ENCODE results near the gene ABRACL.

ABRACL gene

GRCh38 chr6:138999949-139000725 is 28.4 kb upstream of the ABRACL start:
- DNase-seq (ENCODE audit: low read depth): no peak
- TF ChIP-seq CTCF (conservative IDR thresholded peaks at IDR 0.05; ENCODE audit: low read depth, low read length): no peak

GRCh38 chr6:139003751-139004150 is 24.8 kb upstream of the ABRACL start:
- no peak overlapping the region for H3K4me3 ChIP-seq (ENCODE audit: low read length)
- TF ChIP-seq CTCF (conservative IDR thresholded peaks at IDR 0.05; ENCODE audit: low read depth, low read length): no peak
- no peak for DNase-seq (ENCODE audit: low read depth)

More at GRCh38 chr6:138999949-139000725, 28.4 kb upstream of the ABRACL start:
- H3K4me3 ChIP-seq (ENCODE audit: low read length): no peak overlapping the region

GRCh38 chr6:139006477-139006876 is 22.1 kb upstream of the ABRACL start:
- TF ChIP-seq CTCF (conservative IDR thresholded peaks at IDR 0.05; ENCODE audit: low read depth, low read length): no peak
- no peak for DNase-seq (ENCODE audit: low read depth)
- no peak overlapping the region for H3K4me3 ChIP-seq (ENCODE audit: low read length)

DNA sequence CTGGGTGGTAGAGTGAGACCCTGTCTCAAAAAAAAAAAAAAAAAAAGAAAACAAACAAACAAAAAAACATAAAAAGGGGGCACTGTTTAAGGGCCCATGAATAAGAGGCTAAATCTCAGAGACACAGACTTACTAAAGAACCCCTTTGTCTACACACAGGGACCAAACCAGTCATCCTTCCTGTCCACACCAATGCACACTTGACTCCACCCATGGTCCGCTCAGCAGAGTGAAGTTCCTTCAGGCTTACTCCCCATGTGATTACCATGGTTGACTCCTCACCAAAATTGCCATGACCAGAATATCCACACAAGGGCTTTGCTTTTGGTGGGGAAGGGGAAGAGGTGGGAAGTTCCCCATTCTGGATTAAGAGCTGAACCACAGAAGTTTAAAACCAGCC is 21.1 kb upstream of the ABRACL start:
- no peak overlapping the region for H3K4me3 ChIP-seq (ENCODE audit: low read length)
- no peak for TF ChIP-seq CTCF (conservative IDR thresholded peaks at IDR 0.05; ENCODE audit: low read depth, low read length)
- DNase-seq (ENCODE audit: low read depth): no peak

DNA sequence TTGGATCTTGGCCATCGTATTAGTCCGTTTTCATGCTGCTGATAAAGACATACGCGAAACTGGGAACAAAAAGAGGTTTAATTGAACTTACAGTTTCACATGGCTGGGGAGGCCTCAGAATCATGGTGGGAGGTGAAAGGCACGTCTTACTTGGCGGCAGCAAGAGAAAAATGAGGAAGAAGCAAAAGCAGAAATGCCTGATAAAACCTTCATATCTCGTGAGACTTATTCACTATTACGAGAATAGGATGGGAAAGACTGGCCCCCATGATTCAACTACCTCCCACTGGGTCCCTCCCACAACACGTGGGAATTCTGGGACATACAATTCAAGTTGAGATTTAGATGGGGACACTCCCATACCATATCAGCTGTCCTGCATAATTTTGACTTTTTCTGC is 20.4 kb upstream of the ABRACL start:
- H3K4me3 ChIP-seq (ENCODE audit: low read length): no peak overlapping the region
- no peak for TF ChIP-seq CTCF (conservative IDR thresholded peaks at IDR 0.05; ENCODE audit: low read depth, low read length)
- DNase-seq (ENCODE audit: low read depth): no peak

- TF ChIP-seq CTCF (conservative IDR thresholded peaks at IDR 0.05; ENCODE audit: low read depth, low read length): peak; percentile 1
- H3K4me3 ChIP-seq (ENCODE audit: low read length): no peak overlapping the region
- DNase-seq (ENCODE audit: low read depth): no peak
Measured at GRCh38 chr6:139010674-139011073, 17.9 kb upstream of the ABRACL start.

DNA sequence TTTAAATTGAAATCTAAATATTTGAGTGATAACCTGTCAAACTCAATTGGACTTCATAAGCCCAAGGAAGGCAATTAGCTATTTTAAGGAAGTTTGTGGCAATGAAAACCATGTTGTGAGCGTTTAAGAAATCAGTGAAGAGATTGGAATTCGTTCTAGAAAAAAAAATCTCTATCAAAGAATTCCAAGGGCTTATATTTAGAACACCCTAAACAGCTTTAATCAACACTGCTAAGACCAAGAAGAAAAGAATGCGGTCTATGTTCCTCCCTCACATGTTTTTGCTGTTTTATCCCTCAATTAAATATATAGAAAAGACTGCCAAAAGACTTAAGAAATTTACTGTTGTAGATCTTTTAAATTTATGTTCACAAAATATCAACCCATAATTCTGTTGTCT is 16.6 kb upstream of the ABRACL start:
- H3K4me3 ChIP-seq (ENCODE audit: low read length): no peak overlapping the region
- DNase-seq (ENCODE audit: low read depth): peak; percentile 55
- TF ChIP-seq CTCF (conservative IDR thresholded peaks at IDR 0.05; ENCODE audit: low read depth, low read length): no peak

All from retinal pigment epithelial cell (primary cell).